Measurements from ENCODE around the gene SUPT3H.

- no peak for TF ChIP-seq CTCF (IDR thresholded peaks at IDR 0.05)
- TF ChIP-seq EP300 (IDR thresholded peaks at IDR 0.05; ENCODE audit: low read depth), result no peak
These were observed 42.6 kb upstream of the SUPT3H start for GRCh38 chr6:45420083-45420908.

Measured in transverse colon (tissue), 3 donors.